ENCODE measurements around the gene TMEM243. TPM values are rescaled to one million over a fixed set of nuclear protein-coding genes. Genes with fewer than 3 reads are reported as not detected.

The TMEM243 gene
- total RNA-seq, 4 donors from 2014 or later = 2.2 to 59.4 (median 19.1) TPM; not detected in 1

GRCh38 chr7:87190783-87191182 is 28.7 kb downstream of the TMEM243 start:
- Histone ChIP-seq H3K27me3 (no peaks in the 10 kb centered on the region), H3K27ac (no peak overlapping the region), H3K36me3 (peaks cover 0 to 71% (median 26%) of the 10 kb centered on the region in 4 donors), H3K4me3 (no peak overlapping the region), H3K9me3 (no peaks in the 10 kb centered on the region), H3K4me1 (no peaks in the 10 kb centered on the region)
- DNase-seq = no peak
- WGBS, 2 donors (ENCODE audit: low coverage in 1 of 2) = 48 to 55% methylated on average over 3 of the region's 3 CpGs
- TF ChIP-seq CTCF (IDR thresholded peaks at IDR 0.05) = no peak
- TF ChIP-seq EP300 (IDR thresholded peaks at IDR 0.05; ENCODE audit: low read depth) = no peak
- TF ChIP-seq POLR2AphosphoS5 (IDR thresholded peaks at IDR 0.05) = no peak
- TF ChIP-seq POLR2A (IDR thresholded peaks at IDR 0.05) = no peak
- intact Hi-C loops (cut with DNase I; ENCODE audit: low total_unique reads) = no loop called here
- in situ Hi-C loops (cut with MboI; ENCODE audit: low pct_ligation_motif_present in 1 of 4, low pct_unique_long_range_greater_than_20kb in 1 of 4, low sequenced_read_pairs in 3 of 4) = no loop called here

- Histone ChIP-seq H3K9me3 (no peaks in the 10 kb centered on the region), H3K4me1 (no peaks in the 10 kb centered on the region), H3K36me3 (peaks cover 0 to 70% (median 22%) of the 10 kb centered on the region in 4 donors), H3K27me3 (no peaks in the 10 kb centered on the region), H3K4me3 (no peak overlapping the region), H3K27ac (no peak overlapping the region)
- TF ChIP-seq EP300 (IDR thresholded peaks at IDR 0.05; ENCODE audit: low read depth) (no peak), CTCF (IDR thresholded peaks at IDR 0.05) (no peak), POLR2AphosphoS5 (IDR thresholded peaks at IDR 0.05) (no peak), POLR2A (IDR thresholded peaks at IDR 0.05) (no peak)
- DNase-seq = no peak
- in situ Hi-C loops (cut with MboI; ENCODE audit: low pct_ligation_motif_present in 1 of 4, low pct_unique_long_range_greater_than_20kb in 1 of 4, low sequenced_read_pairs in 3 of 4) (no loop called here), intact Hi-C loops (cut with DNase I; ENCODE audit: low total_unique reads) (no loop called here)
- WGBS, 2 donors (ENCODE audit: low coverage in 1 of 2) = 78 to 89% methylated on average over 2 of the region's 2 CpGs
These were observed 30.6 kb downstream of the TMEM243 start for GRCh38 chr7:87188930-87189329.

GRCh38 chr7:87187120-87187519 is 32.4 kb downstream of the TMEM243 start:
- WGBS, 2 donors (ENCODE audit: low coverage in 1 of 2) = 98% methylated on average over 2 of the region's 2 CpGs; no CpG with 5 or more reads in 1 of the 2 donors
- Histone ChIP-seq H3K4me1 (no peaks in the 10 kb centered on the region), H3K27ac (no peak overlapping the region), H3K36me3 (peaks cover 0 to 65% (median 27%) of the 10 kb centered on the region in 4 donors), H3K9me3 (no peaks in the 10 kb centered on the region), H3K4me3 (no peak overlapping the region), H3K27me3 (no peaks in the 10 kb centered on the region)
- no peak for DNase-seq
- in situ Hi-C loops (cut with MboI; ENCODE audit: low pct_ligation_motif_present in 1 of 4, low pct_unique_long_range_greater_than_20kb in 1 of 4, low sequenced_read_pairs in 3 of 4) = no loop called here
- TF ChIP-seq POLR2A (IDR thresholded peaks at IDR 0.05) (no peak), CTCF (IDR thresholded peaks at IDR 0.05) (no peak), EP300 (IDR thresholded peaks at IDR 0.05; ENCODE audit: low read depth) (no peak), POLR2AphosphoS5 (IDR thresholded peaks at IDR 0.05) (no peak)
- intact Hi-C loops (cut with DNase I; ENCODE audit: low total_unique reads) = no loop called here

- Histone ChIP-seq H3K27me3 (no peaks in the 10 kb centered on the region), H3K4me3 (no peak overlapping the region), H3K27ac (no peak overlapping the region), H3K4me1 (no peaks in the 10 kb centered on the region), H3K36me3 (peaks cover 0 to 57% (median 26%) of the 10 kb centered on the region in 4 donors), H3K9me3 (no peaks in the 10 kb centered on the region)
- intact Hi-C loops (cut with DNase I; ENCODE audit: low total_unique reads) (no loop called here), in situ Hi-C loops (cut with MboI; ENCODE audit: low pct_ligation_motif_present in 1 of 4, low pct_unique_long_range_greater_than_20kb in 1 of 4, low sequenced_read_pairs in 3 of 4) (no loop called here)
- no peak for TF ChIP-seq POLR2AphosphoS5 (IDR thresholded peaks at IDR 0.05)
- no peak for TF ChIP-seq CTCF (IDR thresholded peaks at IDR 0.05)
- no peak for TF ChIP-seq EP300 (IDR thresholded peaks at IDR 0.05; ENCODE audit: low read depth)
- TF ChIP-seq POLR2A (IDR thresholded peaks at IDR 0.05) = no peak
- 94 to 98% methylated on average over 3 of the region's 3 CpGs for WGBS, 2 donors (ENCODE audit: low coverage in 1 of 2)
- DNase-seq = no peak
These were observed 40.4 kb downstream of the TMEM243 start for GRCh38 chr7:87179180-87179579.

Measured in transverse colon (tissue), 4 donors.